ENCODE data around the gene IL1RAPL2. TPM values are rescaled to one million over a fixed set of nuclear protein-coding genes. Genes with fewer than 3 reads are reported as not detected.
A peak's percentile ranks its signal among the peaks of the same experiment; 100 is the strongest.

Gene IL1RAPL2
- total RNA-seq, 1 donor from 2014 or later, result not detected

DNA sequence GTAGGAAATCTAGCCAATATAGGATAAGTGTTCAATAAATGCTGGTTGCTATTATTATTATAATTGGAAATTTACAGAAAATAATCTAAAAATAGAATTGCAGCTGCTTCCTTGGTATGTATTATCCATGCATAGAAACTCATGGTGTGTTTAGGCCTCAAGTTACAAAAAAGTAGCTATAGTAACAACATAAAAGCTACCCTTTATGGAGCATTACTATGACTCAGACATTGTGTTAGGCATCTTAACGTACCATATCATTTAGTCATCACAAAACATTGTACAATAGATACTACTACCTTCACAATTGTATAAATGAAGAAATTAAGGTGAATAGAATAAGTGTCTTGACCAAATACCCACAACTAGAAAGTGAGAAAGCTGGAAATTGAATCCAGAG lies 1129.5 kb downstream of the IL1RAPL2 start:
- TF ChIP-seq, protein P1, sequence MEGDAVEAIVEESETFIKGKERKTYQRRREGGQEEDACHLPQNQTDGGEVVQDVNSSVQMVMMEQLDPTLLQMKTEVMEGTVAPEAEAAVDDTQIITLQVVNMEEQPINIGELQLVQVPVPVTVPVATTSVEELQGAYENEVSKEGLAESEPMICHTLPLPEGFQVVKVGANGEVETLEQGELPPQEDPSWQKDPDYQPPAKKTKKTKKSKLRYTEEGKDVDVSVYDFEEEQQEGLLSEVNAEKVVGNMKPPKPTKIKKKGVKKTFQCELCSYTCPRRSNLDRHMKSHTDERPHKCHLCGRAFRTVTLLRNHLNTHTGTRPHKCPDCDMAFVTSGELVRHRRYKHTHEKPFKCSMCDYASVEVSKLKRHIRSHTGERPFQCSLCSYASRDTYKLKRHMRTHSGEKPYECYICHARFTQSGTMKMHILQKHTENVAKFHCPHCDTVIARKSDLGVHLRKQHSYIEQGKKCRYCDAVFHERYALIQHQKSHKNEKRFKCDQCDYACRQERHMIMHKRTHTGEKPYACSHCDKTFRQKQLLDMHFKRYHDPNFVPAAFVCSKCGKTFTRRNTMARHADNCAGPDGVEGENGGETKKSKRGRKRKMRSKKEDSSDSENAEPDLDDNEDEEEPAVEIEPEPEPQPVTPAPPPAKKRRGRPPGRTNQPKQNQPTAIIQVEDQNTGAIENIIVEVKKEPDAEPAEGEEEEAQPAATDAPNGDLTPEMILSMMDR (IDR thresholded peaks at IDR 0.05), result no peak
- no peaks in the 10 kb centered on the region for H3K36me3 Mint-ChIP-seq (ENCODE audit: low read depth)
- H3K4me1 Mint-ChIP-seq (ENCODE audit: low read depth), result peaks cover 13% of the 10 kb centered on the region
- no peaks in the 10 kb centered on the region for H3K27me3 Mint-ChIP-seq (ENCODE audit: low read depth)
- no peak overlapping the region for H3K4me3 Mint-ChIP-seq (ENCODE audit: unreplicated experiment)
- H3K27ac Mint-ChIP-seq (ENCODE audit: unreplicated experiment), result no peak overlapping the region
- H3K9me3 Mint-ChIP-seq (ENCODE audit: low read depth), result peaks cover 9% of the 10 kb centered on the region
- no peak for DNase-seq (ENCODE audit: low spot score)

DNA sequence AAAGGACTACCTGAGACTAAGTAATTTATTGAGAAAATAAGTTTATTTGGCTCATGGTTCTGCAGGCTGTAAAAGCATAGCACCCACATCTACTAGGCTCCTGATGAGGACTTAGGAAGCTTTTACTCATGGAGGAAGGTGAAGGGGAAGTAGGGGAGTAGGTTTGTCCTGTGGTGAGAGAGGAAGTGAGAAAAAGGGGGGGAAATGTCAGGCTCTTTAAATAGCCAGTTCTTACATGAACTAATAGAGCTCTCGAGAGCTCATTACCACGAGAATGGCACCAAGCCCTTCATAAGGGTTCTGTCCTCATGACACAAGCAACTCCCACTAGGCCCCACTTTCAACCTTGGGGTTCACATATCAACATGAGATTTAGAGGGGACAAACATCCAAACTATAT lies 1130.9 kb downstream of the IL1RAPL2 start:
- TF ChIP-seq, protein P1 (IDR thresholded peaks at IDR 0.05), result no peak
- H3K27ac Mint-ChIP-seq (ENCODE audit: unreplicated experiment), result no peak overlapping the region
- peaks cover 25% of the 10 kb centered on the region for H3K4me1 Mint-ChIP-seq (ENCODE audit: low read depth)
- no peaks in the 10 kb centered on the region for H3K27me3 Mint-ChIP-seq (ENCODE audit: low read depth)
- no peak for DNase-seq (ENCODE audit: low spot score)
- H3K36me3 Mint-ChIP-seq (ENCODE audit: low read depth), result no peaks in the 10 kb centered on the region
- H3K9me3 Mint-ChIP-seq (ENCODE audit: low read depth), result peaks cover 9% of the 10 kb centered on the region
- no peak overlapping the region for H3K4me3 Mint-ChIP-seq (ENCODE audit: unreplicated experiment)

DNA sequence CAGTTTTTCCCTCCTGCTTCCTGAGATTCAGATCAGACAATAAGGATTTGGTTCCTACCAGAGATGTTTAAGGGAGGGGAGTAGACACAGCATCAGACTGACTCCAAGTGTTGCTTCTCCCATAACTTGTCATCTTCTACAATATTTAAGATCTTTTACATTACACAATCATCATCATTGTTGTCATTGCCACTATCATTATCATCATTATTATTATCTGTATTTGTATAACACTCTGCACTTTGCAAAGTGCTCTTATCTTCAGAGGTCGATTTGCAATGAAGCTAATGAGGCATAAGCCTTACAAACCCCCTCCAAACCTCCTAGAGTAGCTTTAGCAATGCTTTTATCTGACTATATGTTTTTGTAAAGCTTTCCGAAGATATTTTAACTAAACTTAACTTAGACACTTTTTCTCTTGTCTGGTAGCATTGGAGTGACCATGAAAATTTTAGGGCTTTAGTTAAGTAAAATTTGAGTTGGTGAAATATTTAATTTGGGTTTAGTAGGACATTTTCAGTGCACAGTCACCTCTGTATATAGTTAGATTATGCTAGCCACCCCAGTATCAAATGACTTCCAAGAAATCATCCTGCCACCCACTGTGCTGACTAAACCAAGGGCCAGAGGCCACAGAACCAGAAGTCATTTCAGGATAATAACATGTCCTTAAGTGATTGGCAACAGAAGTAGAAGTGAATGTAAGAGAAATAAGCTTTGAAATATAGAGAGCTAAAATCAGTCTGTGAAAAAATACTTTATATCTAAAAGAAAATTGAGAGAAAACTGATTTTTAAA lies 1132.2 kb downstream of the IL1RAPL2 start:
- no peaks in the 10 kb centered on the region for H3K36me3 Mint-ChIP-seq (ENCODE audit: low read depth)
- H3K27me3 Mint-ChIP-seq (ENCODE audit: low read depth), result no peaks in the 10 kb centered on the region
- TF ChIP-seq, protein P1 (IDR thresholded peaks at IDR 0.05), result no peak
- H3K4me3 Mint-ChIP-seq (ENCODE audit: unreplicated experiment), result no peak overlapping the region
- DNase-seq (ENCODE audit: low spot score), result no peak
- peaks cover 9% of the 10 kb centered on the region for H3K9me3 Mint-ChIP-seq (ENCODE audit: low read depth)
- no peak overlapping the region for H3K27ac Mint-ChIP-seq (ENCODE audit: unreplicated experiment)
- peaks cover 25% of the 10 kb centered on the region for H3K4me1 Mint-ChIP-seq (ENCODE audit: low read depth)

DNA sequence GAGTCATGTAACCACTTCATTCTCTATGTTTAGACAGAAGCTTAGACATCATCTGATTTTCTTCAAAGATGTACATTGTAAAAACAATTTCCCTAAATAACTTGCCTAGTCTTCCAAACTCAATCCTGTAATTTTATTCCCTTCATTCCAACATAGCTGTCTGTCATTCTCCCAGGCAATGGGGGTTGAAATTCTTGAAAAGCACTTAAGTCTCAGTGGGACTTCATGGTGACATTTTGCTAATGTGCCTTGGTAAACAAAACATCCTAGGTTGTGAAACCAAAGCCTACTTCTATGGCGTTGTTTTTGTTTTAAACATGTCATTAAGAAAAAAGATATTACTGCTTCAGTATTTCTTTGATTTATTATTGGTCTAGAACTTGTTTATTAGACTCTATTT lies 1134.3 kb downstream of the IL1RAPL2 start:
- no peaks in the 10 kb centered on the region for H3K36me3 Mint-ChIP-seq (ENCODE audit: low read depth)
- DNase-seq (ENCODE audit: low spot score), result no peak
- TF ChIP-seq, protein P1 (IDR thresholded peaks at IDR 0.05), result no peak
- peaks cover 25% of the 10 kb centered on the region for H3K4me1 Mint-ChIP-seq (ENCODE audit: low read depth)
- H3K27me3 Mint-ChIP-seq (ENCODE audit: low read depth), result no peaks in the 10 kb centered on the region
- no peaks in the 10 kb centered on the region for H3K9me3 Mint-ChIP-seq (ENCODE audit: low read depth)
- no peak overlapping the region for H3K4me3 Mint-ChIP-seq (ENCODE audit: unreplicated experiment)
- no peak overlapping the region for H3K27ac Mint-ChIP-seq (ENCODE audit: unreplicated experiment)

DNA sequence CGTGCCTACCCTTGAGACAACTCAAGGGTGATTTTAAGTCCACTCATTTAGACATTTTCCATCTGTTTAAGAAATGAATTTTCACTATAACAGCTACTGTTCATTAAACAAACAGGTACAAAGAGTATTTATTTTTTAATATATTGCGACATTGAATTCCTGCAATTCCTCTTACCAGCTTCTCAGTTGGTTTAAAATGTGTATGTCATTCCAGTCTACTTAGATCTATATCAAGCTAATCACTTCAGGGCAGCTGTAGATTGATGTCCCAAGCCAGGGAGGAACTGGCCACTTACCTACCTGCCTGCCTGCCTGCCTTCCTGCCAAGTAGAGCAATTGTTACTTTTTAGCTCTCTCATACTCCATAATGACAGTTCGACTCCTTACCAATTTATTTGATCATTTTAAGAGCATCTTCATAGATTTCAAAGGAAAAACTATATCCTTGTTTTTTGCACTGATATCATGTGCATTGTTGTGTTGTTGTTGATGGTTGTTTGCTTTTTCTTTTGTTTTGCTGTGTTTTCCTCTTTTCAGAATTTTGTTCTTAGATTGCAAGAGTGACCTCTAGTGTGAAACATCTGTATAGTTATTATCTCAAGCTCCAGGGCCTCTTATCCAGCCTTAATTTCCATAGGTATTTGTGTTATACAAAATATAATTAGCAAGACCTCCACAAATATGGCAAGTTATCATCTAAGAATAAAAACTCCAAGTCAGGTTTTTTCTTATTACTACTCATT lies 1135.5 kb downstream of the IL1RAPL2 start:
- TF ChIP-seq, protein P1 (IDR thresholded peaks at IDR 0.05), result peak; percentile 77
- DNase-seq (ENCODE audit: low spot score), result no peak
- no peaks in the 10 kb centered on the region for H3K9me3 Mint-ChIP-seq (ENCODE audit: low read depth)
- no peaks in the 10 kb centered on the region for H3K27me3 Mint-ChIP-seq (ENCODE audit: low read depth)
- no peak overlapping the region for H3K27ac Mint-ChIP-seq (ENCODE audit: unreplicated experiment)
- H3K36me3 Mint-ChIP-seq (ENCODE audit: low read depth), result no peaks in the 10 kb centered on the region
- H3K4me3 Mint-ChIP-seq (ENCODE audit: unreplicated experiment), result no peak overlapping the region
- H3K4me1 Mint-ChIP-seq (ENCODE audit: low read depth), result peaks cover 25% of the 10 kb centered on the region
